Measurements from ENCODE around the gene TP53RK. TPM values are rescaled to one million over a fixed set of nuclear protein-coding genes. Genes with fewer than 3 reads are reported as not detected.

TP53RK gene
- total and polyA plus RNA-seq, 2 of the 13 experiments (the other 11 are each of a cell fraction or from before 2014, with no cell fraction given) = 12.9 to 25.5 TPM

GRCh38 chr20:46638134-46638897 is 50.9 kb downstream of the TP53RK start (continued):
- TF ChIP-seq EP300 (IDR thresholded peaks at IDR 0.05; ENCODE audit: low read depth in 2 of 2, low read length in 2 of 2) (peak; percentile 45 to 65; a peak in 2 of 4 replicates), EP300 (CRISPR knock-in tag; IDR thresholded peaks at IDR 0.05; ENCODE audit: borderline replicate concordance) (no peak; the same call in 1 of the 2 replicates), YEATS2 (CRISPR knock-in tag; IDR thresholded peaks at IDR 0.05; ENCODE audit: borderline replicate concordance) (no peak; the same call in 1 of the 2 replicates), SMARCE1 (IDR thresholded peaks at IDR 0.05; ENCODE audit: borderline replicate concordance) (no peak), ZBTB46 (CRISPR knock-in tag; IDR thresholded peaks at IDR 0.05; ENCODE audit: borderline replicate concordance) (no peak), SIN3A (IDR thresholded peaks at IDR 0.05; ENCODE audit: borderline replicate concordance, low read depth, low read length) (peak; percentile 36; the same call in 1 of the 2 replicates), SP2 (CRISPR knock-in tag; IDR thresholded peaks at IDR 0.05) (no peak), ZNF776 (CRISPR knock-in tag; IDR thresholded peaks at IDR 0.05) (no peak), ZNF33B (CRISPR knock-in tag; IDR thresholded peaks at IDR 0.05) (no peak)
- TF ChIP-seq, protein P1, sequence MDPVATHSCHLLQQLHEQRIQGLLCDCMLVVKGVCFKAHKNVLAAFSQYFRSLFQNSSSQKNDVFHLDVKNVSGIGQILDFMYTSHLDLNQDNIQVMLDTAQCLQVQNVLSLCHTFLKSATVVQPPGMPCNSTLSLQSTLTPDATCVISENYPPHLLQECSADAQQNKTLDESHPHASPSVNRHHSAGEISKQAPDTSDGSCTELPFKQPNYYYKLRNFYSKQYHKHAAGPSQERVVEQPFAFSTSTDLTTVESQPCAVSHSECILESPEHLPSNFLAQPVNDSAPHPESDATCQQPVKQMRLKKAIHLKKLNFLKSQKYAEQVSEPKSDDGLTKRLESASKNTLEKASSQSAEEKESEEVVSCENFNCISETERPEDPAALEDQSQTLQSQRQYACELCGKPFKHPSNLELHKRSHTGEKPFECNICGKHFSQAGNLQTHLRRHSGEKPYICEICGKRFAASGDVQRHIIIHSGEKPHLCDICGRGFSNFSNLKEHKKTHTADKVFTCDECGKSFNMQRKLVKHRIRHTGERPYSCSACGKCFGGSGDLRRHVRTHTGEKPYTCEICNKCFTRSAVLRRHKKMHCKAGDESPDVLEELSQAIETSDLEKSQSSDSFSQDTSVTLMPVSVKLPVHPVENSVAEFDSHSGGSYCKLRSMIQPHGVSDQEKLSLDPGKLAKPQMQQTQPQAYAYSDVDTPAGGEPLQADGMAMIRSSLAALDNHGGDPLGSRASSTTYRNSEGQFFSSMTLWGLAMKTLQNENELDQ (CRISPR knock-in tag; IDR thresholded peaks at IDR 0.05; ENCODE audit: borderline replicate concordance) = no peak
- TF ChIP-seq, protein P2, sequence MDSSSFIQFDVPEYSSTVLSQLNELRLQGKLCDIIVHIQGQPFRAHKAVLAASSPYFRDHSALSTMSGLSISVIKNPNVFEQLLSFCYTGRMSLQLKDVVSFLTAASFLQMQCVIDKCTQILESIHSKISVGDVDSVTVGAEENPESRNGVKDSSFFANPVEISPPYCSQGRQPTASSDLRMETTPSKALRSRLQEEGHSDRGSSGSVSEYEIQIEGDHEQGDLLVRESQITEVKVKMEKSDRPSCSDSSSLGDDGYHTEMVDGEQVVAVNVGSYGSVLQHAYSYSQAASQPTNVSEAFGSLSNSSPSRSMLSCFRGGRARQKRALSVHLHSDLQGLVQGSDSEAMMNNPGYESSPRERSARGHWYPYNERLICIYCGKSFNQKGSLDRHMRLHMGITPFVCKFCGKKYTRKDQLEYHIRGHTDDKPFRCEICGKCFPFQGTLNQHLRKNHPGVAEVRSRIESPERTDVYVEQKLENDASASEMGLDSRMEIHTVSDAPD (CRISPR knock-in tag; IDR thresholded peaks at IDR 0.05) = 0 out of 2 replicates have a peak, but pooled peaks have one; percentile 63

Measured in HepG2 (cell line).